ENCODE data around the gene SLC44A4. TPM values are rescaled to one million over a fixed set of nuclear protein-coding genes. Genes with fewer than 3 reads are reported as not detected.
A peak's percentile ranks its signal among the peaks of the same experiment; 100 is the strongest.

SLC44A4 gene
- total and polyA plus RNA-seq, 9 of the 15 experiments (the other 6 are each of a cell fraction or from before 2014, with no cell fraction given), result 7.9 to 18.6 (median 11.2) TPM

GRCh38 chr6:31815025-31815838 is 63.6 kb downstream of the SLC44A4 start, which contains the start of the genes HSPA1A and HSPA1L (continued):
- TF ChIP-seq ZFX (CRISPR knock-in tag; IDR thresholded peaks at IDR 0.05) (peak; percentile 47; the same call in 1 of the 2 replicates), XRCC5 (IDR thresholded peaks at IDR 0.05; ENCODE audit: low read depth, low read length) (no peak; the same call in 1 of the 2 replicates), ARNT (IDR thresholded peaks at IDR 0.05) (no peak), NELFE (IDR thresholded peaks at IDR 0.05; ENCODE audit: insufficient read depth, insufficient read length) (peak; percentile 98), PRMT5 (CRISPR knock-in tag; IDR thresholded peaks at IDR 0.05) (no peak), CREB1 (IDR thresholded peaks at IDR 0.05) (peak; percentile 39; the same call in 1 of the 2 replicates), CREB1 (CRISPR knock-in tag; IDR thresholded peaks at IDR 0.05) (peak; percentile 73; the same call in 1 of the 2 replicates), SIRT6 (IDR thresholded peaks at IDR 0.05; ENCODE audit: low read depth, low read length) (no peak), SUPT5H (IDR thresholded peaks at IDR 0.05) (peak; percentile 100), ASH1L (IDR thresholded peaks at IDR 0.05; ENCODE audit: borderline replicate concordance, low read depth, partially characterized antibody) (peak; percentile 43), ZNF253 (CRISPR knock-in tag; conservative IDR thresholded peaks at IDR 0.05) (no peak), ADNP (tag; IDR thresholded peaks at IDR 0.05) (no peak), JUND (IDR thresholded peaks at IDR 0.05; ENCODE audit: borderline replicate concordance, low read depth, low read length) (peak; percentile 58), JUND (tag; IDR thresholded peaks at IDR 0.05; ENCODE audit: borderline replicate concordance, low read depth, low read length) (no peak), ZSCAN32 (CRISPR knock-in tag; IDR thresholded peaks at IDR 0.05) (peak; percentile 66; the same call in 1 of the 2 replicates), THRB (CRISPR knock-in tag; conservative IDR thresholded peaks at IDR 0.05) (peak; percentile 96), ETV6 (IDR thresholded peaks at IDR 0.05; ENCODE audit: borderline replicate concordance in 1 of 2, low read depth in 2 of 2, low read length in 1 of 2) (no peak), ETV6 (CRISPR knock-in tag; IDR thresholded peaks at IDR 0.05; ENCODE audit: borderline replicate concordance) (peak; percentile 70)
- TF ChIP-seq, protein P1, sequence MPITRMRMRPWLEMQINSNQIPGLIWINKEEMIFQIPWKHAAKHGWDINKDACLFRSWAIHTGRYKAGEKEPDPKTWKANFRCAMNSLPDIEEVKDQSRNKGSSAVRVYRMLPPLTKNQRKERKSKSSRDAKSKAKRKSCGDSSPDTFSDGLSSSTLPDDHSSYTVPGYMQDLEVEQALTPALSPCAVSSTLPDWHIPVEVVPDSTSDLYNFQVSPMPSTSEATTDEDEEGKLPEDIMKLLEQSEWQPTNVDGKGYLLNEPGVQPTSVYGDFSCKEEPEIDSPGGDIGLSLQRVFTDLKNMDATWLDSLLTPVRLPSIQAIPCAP (CRISPR knock-in tag; IDR thresholded peaks at IDR 0.05; ENCODE audit: borderline replicate concordance), result peak; percentile 73; the same call in 1 of the 2 replicates
- TF ChIP-seq, protein P2, sequence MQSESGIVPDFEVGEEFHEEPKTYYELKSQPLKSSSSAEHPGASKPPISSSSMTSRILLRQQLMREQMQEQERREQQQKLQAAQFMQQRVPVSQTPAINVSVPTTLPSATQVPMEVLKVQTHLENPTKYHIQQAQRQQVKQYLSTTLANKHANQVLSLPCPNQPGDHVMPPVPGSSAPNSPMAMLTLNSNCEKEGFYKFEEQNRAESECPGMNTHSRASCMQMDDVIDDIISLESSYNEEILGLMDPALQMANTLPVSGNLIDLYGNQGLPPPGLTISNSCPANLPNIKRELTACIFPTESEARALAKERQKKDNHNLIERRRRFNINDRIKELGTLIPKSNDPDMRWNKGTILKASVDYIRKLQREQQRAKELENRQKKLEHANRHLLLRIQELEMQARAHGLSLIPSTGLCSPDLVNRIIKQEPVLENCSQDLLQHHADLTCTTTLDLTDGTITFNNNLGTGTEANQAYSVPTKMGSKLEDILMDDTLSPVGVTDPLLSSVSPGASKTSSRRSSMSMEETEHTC (IDR thresholded peaks at IDR 0.05), result 0 out of 2 replicates have a peak, but pooled peaks have one; percentile 32
- TF ChIP-seq, protein P3, sequence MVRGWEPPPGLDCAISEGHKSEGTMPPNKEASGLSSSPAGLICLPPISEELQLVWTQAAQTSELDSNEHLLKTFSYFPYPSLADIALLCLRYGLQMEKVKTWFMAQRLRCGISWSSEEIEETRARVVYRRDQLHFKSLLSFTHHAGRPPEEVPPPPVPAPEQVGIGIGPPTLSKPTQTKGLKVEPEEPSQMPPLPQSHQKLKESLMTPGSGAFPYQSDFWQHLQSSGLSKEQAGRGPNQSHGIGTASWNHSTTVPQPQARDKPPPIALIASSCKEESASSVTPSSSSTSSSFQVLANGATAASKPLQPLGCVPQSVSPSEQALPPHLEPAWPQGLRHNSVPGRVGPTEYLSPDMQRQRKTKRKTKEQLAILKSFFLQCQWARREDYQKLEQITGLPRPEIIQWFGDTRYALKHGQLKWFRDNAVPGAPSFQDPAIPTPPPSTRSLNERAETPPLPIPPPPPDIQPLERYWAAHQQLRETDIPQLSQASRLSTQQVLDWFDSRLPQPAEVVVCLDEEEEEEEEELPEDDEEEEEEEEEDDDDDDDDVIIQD (CRISPR knock-in tag; IDR thresholded peaks at IDR 0.05), result no peak
- TF ChIP-seq, protein P4, sequence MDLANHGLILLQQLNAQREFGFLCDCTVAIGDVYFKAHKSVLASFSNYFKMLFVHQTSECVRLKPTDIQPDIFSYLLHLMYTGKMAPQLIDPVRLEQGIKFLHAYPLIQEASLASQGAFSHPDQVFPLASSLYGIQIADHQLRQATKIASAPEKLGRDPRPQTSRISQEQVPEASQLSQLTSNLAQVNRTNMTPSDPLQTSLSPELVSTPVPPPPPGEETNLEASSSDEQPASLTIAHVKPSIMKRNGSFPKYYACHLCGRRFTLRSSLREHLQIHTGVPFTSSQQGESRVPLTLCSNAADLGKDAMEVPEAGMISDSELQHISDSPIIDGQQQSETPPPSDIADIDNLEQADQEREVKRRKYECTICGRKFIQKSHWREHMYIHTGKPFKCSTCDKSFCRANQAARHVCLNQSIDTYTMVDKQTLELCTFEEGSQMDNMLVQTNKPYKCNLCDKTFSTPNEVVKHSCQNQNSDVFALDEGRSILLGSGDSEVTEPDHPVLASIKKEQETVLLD (IDR thresholded peaks at IDR 0.05), result peak; percentile 27; the same call in 1 of the 2 replicates
